Myocyte (in vitro differentiated cells): ENCODE data around the gene CACNA1E. TPM values are rescaled to one million over a fixed set of nuclear protein-coding genes. Genes with fewer than 3 reads are reported as not detected.

Experiments used
- DNase-seq: peaks from one replicate; pipeline ENCODE4 v3.0.0-alpha.2; 2012; ENCODE audit warnings: low read depth
- total RNA-seq: library from RNA; depleted of rRNA; stranded (reverse); fragments of >200 nt; gene quantifications from 2 replicates; pipeline ENCODE4 v1.2.3, GENCODE V29; 2014

The CACNA1E gene
- total RNA-seq, 1 donor from 2014 or later = 0.75 TPM

DNA sequence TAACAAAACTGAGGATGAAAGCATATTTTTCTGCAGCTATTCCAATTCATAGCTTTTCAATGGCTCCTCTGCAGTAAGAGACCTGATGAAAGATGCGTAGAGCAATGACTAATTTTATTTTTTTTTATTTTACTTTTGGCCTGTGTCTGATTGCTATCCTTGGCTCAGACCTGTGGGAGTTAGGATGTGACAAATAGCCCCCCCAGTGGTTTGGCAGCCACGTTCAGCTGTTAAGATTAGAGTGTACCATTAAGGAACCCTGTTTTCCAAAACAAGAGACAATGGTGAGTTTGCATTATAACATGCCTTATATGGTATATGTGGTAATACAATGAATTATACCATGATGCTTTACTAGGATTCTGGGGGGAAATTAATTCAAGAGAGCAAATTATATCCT, 264.7 kb downstream of the CACNA1E start:
- no peak for DNase-seq

- no peak for DNase-seq
Measured at GRCh38 chr1:181754103-181754502, 270.8 kb downstream of the CACNA1E start.

DNA sequence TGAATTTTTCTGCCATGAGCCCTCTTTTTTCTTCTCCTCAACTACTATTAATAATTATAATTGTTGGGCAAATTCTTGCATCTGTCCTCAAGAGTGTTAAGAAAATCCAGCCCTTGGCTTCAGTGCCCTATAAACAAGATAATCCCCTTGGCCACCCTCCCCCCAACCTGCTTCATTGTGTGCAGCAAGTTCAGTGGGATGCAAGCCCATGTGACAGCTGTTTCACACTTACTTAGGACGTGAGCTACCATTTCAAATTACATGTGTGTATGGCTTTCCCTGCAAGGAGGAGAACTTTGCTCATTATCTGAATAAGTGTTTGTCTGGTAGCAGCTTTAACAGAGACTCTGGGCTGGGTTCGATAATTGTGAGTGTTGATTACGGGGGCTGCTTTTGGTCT, 276.2 kb downstream of the CACNA1E start:
- no peak for DNase-seq

- no peak for DNase-seq
Measured at GRCh38 chr1:181763736-181764135, 280.4 kb downstream of the CACNA1E start.

DNA sequence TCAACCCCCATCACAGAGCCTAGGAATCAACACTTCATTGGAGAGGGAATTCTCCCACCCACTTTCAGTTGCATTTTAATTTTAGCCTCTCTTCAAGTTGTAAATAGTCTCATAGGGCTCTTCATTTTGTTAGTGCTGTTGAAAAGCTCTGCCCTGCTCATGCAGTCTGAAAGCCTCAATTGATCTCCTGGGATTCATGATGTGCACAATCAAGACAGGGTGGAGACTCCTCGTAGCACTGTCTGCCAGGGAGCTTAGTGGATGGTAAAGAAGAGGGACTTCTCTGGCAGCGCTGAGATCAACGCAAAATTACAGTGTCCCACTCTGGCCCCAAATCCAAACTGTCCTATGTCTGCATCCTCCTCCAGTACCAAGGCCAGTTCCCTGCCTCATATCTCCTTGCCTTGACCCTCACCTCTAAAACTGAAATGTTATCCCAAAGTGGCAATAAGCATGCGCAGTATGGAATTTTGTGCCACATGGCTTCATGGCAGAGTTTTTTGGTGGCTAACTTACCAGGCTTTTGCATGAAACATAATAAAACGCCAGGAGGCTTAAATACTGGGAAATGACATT, 282.2 kb downstream of the CACNA1E start:
- no peak for DNase-seq

GRCh38 chr1:181767001-181767708, 283.8 kb downstream of the CACNA1E start:
- no peak for DNase-seq

- no peak for DNase-seq
Measured at GRCh38 chr1:181768211-181768929, 285.1 kb downstream of the CACNA1E start.

- no peak for DNase-seq
Measured at GRCh38 chr1:181768930-181769280, 285.6 kb downstream of the CACNA1E start.

DNA sequence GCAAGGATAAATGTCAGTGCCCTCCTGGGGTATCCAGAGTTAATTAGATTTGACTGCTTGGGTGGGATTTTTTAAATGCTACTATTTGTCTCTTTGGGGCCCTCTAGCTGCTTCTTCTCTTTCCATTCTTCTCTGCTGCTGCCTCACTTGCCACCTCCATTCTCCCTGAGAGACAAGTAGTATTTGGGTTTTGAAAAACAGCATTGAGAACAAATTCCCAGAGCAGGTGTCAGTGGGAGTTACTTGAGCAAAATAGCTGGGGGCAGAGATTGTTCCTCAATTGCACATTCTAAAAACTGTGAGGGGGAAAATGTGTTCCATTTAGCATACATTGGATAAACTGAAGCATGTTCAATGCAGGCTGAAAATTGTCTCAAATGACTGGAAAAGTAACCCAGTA, 286.5 kb downstream of the CACNA1E start:
- no peak for DNase-seq

DNA sequence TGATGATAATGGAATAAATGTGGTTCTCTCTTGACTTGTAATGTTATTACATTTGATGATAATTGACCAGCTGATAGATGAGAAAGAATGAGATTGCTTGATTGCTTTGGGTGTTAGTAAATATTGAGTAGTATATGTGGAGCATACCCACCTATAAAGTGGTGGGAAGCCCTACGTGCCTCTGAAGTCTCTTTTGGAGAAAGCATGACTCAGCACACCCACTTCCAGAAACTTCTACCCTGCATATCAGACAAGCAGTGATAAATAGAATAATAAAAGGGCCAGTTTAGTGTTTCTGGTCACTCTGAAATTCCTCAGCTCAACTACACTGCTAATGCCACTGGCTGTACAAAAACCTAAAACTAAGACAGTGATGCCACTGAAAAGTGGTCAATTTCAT, 289.4 kb downstream of the CACNA1E start:
- DNase-seq = no peak

DNA sequence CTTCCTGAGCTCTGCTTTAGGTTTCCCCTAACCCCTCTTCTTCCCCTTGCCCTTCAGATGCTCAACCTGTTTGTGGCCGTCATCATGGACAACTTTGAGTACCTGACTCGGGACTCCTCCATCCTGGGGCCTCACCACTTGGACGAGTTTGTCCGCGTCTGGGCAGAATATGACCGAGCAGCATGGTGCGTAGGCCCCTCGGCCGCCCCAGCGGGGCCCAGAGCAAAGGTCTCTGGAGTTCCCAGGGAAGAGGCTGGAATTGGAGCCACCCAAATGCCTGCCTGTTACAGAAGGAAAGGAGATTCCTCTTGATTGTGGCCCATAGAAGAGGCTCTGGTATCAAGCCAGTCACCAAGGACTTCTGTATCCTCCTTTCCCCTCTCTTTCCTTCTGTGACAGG, 292.7 kb downstream of the CACNA1E start:
- no peak for DNase-seq

- DNase-seq = no peak
Measured at GRCh38 chr1:181777286-181777685, 294.0 kb downstream of the CACNA1E start.

DNA sequence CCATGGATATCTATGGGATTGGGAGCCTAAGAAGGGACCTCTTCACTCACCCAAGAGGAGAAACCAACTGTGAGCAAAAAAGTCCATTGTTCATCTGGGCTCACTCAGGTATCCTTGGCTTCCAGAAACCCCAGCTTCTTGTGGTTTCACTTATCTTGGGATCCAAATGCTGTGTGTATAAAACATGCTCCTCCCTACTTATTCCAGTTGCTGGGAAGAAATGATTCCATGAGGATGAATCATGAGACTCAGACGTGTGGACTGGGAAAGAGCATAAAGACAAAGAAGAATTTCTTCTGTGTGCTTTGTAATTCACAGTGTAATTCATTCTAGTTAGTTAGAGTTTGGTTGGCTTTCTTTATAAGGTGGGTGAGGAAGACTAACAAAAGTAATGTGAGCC, 294.5 kb downstream of the CACNA1E start:
- no peak for DNase-seq

DNA sequence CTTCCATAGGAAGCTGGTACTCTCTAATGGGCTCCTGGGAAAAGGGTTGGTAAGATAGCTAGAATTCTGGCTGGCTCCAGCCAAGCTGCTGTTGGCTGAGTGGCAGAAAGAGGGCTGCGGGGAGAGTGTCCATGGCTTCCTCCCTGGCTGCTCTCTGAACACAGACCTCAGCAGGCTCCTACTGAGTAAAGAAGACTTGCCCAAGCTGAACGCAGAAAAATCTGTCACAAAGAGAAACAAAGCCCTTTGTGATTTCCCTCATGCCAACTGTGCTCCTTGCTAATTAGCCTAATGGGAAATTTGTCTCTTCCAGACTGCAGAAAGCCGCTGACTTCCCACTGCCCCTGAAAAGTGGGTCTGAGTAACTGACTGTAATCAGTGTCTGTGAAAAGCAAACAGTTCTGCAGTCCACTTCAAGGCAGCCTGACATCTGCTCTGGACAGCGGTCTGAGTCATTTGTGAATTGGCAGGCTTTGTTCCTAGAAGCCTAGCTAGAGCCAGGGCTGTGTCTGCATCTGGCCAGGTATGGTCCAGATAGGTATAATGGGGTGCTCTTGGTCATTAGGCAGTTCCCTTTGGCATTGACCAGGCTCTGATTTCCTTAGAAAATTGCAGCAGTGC, 295.4 kb downstream of the CACNA1E start:
- DNase-seq = no peak

GRCh38 chr1:181779343-181779742, 296.0 kb downstream of the CACNA1E start:
- no peak for DNase-seq

- DNase-seq = no peak
Measured at GRCh38 chr1:181783208-181783607, 299.9 kb downstream of the CACNA1E start.

DNA sequence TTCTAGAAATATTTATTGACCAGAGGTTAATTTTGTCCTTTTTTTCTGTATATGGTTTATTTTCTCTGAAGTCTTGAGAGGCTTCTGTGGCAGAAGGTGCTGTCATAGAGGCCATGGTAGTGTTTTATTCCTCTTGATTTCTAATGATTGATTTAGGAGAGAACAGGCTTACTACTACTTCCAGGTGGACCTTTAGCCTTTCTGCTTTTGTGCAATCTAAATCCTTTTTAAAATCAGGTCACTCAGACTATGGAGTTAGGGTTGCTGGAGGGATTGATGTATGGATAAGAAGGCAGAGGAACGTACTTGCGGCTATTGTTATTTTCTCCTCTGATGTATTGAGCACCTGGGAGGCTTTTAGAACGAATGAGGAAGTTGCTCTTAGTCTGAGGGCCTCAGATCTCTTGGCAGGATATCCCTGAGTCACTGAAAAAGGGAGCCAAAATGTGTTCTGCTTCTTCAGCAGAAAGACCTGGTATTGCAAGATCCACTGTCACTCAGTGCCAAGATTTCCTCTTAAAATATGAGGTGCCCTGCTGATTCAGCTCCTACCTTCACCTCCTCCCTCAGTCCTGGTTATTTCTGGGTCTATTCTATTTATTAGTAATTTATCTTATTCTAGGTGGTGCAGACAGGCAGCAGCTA, 300.8 kb downstream of the CACNA1E start:
- DNase-seq = no peak

DNA sequence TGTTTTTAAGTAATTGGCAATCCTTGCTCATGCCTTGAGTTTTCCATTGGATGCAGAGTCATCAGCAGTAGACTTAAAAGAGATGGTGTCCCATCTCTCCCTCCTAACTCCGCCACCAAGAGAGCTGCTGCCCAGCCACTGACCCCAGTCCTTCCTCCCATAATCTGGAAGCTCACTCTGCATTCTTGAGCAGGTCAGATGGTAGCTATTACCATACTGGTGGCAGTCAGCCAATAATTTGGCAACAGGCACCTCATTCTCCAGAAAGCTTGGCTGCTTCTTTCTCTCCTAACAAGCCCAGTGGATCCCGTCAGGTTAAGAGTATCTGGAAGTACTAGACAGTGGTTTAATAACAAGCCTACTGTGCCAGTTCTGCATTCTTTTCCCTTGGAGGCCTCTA, 306.1 kb downstream of the CACNA1E start:
- DNase-seq = no peak

GRCh38 chr1:181791721-181792120, 308.4 kb downstream of the CACNA1E start:
- DNase-seq = no peak

GRCh38 chr1:181793831-181794230, 310.5 kb downstream of the CACNA1E start:
- DNase-seq = no peak

DNA sequence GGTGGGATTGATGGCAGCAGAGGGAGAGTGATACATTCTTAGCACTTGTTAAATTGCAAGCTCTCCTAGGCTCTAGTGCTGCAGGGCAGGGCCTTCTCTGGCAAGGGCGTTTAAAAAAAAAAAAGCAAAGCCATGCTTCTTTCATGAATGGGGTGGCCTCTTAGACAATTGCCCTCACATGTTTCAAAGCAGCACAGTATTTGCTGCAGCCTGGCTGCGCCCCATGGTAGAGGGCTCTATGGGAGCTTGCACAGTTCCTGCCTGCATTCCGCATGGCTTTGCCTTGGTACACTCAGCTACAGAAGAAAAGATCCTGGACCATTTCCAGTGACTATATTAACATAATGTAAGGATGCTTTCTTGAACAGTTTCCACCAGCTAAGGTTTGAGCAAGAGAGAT, 311.0 kb downstream of the CACNA1E start:
- no peak for DNase-seq
